ENCODE results near the gene JCAD. TPM values are rescaled to one million over a fixed set of nuclear protein-coding genes. Genes with fewer than 3 reads are reported as not detected.

Gene JCAD
- polyA plus RNA-seq, 1 donor from 2014 or later: 2.3 TPM

- Histone ChIP-seq H2AFZ (ENCODE audit: low read depth, low read length) (no peak overlapping the region), H3K36me3 (ENCODE audit: insufficient read depth, low read length) (no peaks in the 10 kb centered on the region), H3K9me3 (ENCODE audit: low read length) (no peaks in the 10 kb centered on the region), H3K79me2 (replicated peaks; ENCODE audit: insufficient read depth, low read length) (no peaks in the 10 kb centered on the region), H3F3A (ENCODE audit: insufficient read depth, low read length, poor library complexity, severe bottlenecking) (no peaks in the 10 kb centered on the region), H3K4me2 (ENCODE audit: low read length) (no peak overlapping the region), H3K4me3 (ENCODE audit: low read length) (no peak overlapping the region), H3K27me3 (ENCODE audit: insufficient read depth, low read depth, low read length) (no peaks in the 10 kb centered on the region), H3K9me2 (ENCODE audit: insufficient read depth, low read length) (no peaks in the 10 kb centered on the region), H3K9ac (ENCODE audit: low read length) (no peak overlapping the region), H3K27ac (ENCODE audit: low read length) (no peak overlapping the region), H4K20me1 (ENCODE audit: insufficient read depth) (no peaks in the 10 kb centered on the region)
- TF ChIP-seq CTCF (IDR thresholded peaks at IDR 0.05; ENCODE audit: poor library complexity, severe bottlenecking): no peak
- no peak for TF ChIP-seq REST (IDR thresholded peaks at IDR 0.05; ENCODE audit: borderline replicate concordance)
- TF ChIP-seq EZH2 (IDR thresholded peaks at IDR 0.05; ENCODE audit: borderline replicate concordance, insufficient read depth, low read length, poor library complexity, severe bottlenecking): no peak
- TF ChIP-seq MXI1 (conservative IDR thresholded peaks at IDR 0.05; ENCODE audit: poor library complexity, severe bottlenecking): no peak
These were observed 76.3 kb downstream of the JCAD start for GRCh38 chr10:29982997-29983648.

GRCh38 chr10:29981510-29981909, 77.9 kb downstream of the JCAD start:
- Histone ChIP-seq H3K27ac (ENCODE audit: low read length) (no peak overlapping the region), H3K9ac (ENCODE audit: low read length) (no peak overlapping the region), H3K4me3 (ENCODE audit: low read length) (no peak overlapping the region), H4K20me1 (ENCODE audit: insufficient read depth) (no peaks in the 10 kb centered on the region), H3K9me2 (ENCODE audit: insufficient read depth, low read length) (no peaks in the 10 kb centered on the region), H3K36me3 (ENCODE audit: insufficient read depth, low read length) (no peaks in the 10 kb centered on the region), H3K4me2 (ENCODE audit: low read length) (no peak overlapping the region), H3K27me3 (ENCODE audit: insufficient read depth, low read depth, low read length) (no peaks in the 10 kb centered on the region), H2AFZ (ENCODE audit: low read depth, low read length) (no peak overlapping the region), H3F3A (ENCODE audit: insufficient read depth, low read length, poor library complexity, severe bottlenecking) (no peaks in the 10 kb centered on the region), H3K79me2 (replicated peaks; ENCODE audit: insufficient read depth, low read length) (no peaks in the 10 kb centered on the region), H3K9me3 (ENCODE audit: low read length) (no peaks in the 10 kb centered on the region)
- TF ChIP-seq CTCF (IDR thresholded peaks at IDR 0.05; ENCODE audit: poor library complexity, severe bottlenecking) (no peak), REST (IDR thresholded peaks at IDR 0.05; ENCODE audit: borderline replicate concordance) (no peak), EP300 (conservative IDR thresholded peaks at IDR 0.05; ENCODE audit: poor library complexity, severe bottlenecking) (no peak), SMC3 (conservative IDR thresholded peaks at IDR 0.05; ENCODE audit: poor library complexity) (no peak), TAF1 (IDR thresholded peaks at IDR 0.05; ENCODE audit: low read depth) (no peak), EZH2 (IDR thresholded peaks at IDR 0.05; ENCODE audit: borderline replicate concordance, insufficient read depth, low read length, poor library complexity, severe bottlenecking) (no peak), MXI1 (conservative IDR thresholded peaks at IDR 0.05; ENCODE audit: poor library complexity, severe bottlenecking) (no peak), POLR2AphosphoS5 (IDR thresholded peaks at IDR 0.05) (no peak), RAD21 (conservative IDR thresholded peaks at IDR 0.05) (no peak)
